Stimulated activated effector memory CD8-positive, alpha-beta T cell treated with anti-CD3 and anti-CD28 coated beads, Interleukin-12 subunit alpha, Interleukin-12 subunit beta, amount 100 ng/mL, for 72 hours (primary cell): ENCODE results near the gene KCNG2.
"Not testable (repeated sequence)": the region's sequence is repeated elsewhere in the genome, so short reads cannot be mapped to it uniquely, and the experiment has no call there.

Experiments used
- ATAC-seq: fragments of 150-1000 bp; cut with Tn5 transposase; 2 replicates; pipeline ENCODE4 v1.10.0; 2021
- DNase-seq, 2 donors: peaks; one replicate each; pipeline ENCODE4 v3.0.0; 2021 to 2022; ENCODE audit warnings: low spot score in 2 of 2
- H3K27ac Mint-ChIP-seq: one replicate; pipeline ENCODE4 v1.8.0; 2022; ENCODE audit warnings: mild to moderate bottlenecking, mixed read lengths
- H3K36me3 Mint-ChIP-seq: one replicate; pipeline ENCODE4 v1.8.0; 2022; ENCODE audit warnings: mild to moderate bottlenecking, mixed read lengths
- H3K4me1 Mint-ChIP-seq: one replicate; pipeline ENCODE4 v1.8.0; 2022; ENCODE audit warnings: mixed read lengths
- H3K4me3 Mint-ChIP-seq: one replicate; pipeline ENCODE4 v1.8.0; 2022; ENCODE audit warnings: mild to moderate bottlenecking, mixed read lengths
- H3K9me3 Mint-ChIP-seq: one replicate; pipeline ENCODE4 v1.8.0; 2022; ENCODE audit warnings: mixed read lengths

The KCNG2 gene

DNA sequence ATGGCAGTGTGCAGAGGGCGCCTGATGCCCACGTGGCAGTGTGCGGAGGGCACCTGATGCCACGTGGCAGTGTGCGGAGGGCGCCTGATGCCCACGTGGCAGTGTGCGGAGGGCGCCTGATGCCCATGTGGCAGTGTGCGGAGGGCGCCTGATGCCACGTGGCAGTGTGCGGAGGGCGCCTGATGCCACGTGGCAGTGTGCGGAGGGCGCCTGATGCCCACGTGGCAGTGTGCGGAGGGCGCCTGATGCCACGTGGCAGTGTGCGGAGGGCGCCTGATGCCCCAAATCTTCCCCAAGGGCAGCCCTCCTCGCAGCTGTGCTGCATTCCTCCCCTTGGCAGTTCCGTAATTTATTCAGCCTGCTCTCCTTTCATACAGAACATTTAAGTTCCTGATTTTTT, 80.5 kb downstream of the KCNG2 start:
- not testable (repeated sequence) for H3K36me3 Mint-ChIP-seq, H3K9me3 Mint-ChIP-seq, ATAC-seq, H3K4me1 Mint-ChIP-seq, H3K4me3 Mint-ChIP-seq, H3K27ac Mint-ChIP-seq, DNase-seq

DNA sequence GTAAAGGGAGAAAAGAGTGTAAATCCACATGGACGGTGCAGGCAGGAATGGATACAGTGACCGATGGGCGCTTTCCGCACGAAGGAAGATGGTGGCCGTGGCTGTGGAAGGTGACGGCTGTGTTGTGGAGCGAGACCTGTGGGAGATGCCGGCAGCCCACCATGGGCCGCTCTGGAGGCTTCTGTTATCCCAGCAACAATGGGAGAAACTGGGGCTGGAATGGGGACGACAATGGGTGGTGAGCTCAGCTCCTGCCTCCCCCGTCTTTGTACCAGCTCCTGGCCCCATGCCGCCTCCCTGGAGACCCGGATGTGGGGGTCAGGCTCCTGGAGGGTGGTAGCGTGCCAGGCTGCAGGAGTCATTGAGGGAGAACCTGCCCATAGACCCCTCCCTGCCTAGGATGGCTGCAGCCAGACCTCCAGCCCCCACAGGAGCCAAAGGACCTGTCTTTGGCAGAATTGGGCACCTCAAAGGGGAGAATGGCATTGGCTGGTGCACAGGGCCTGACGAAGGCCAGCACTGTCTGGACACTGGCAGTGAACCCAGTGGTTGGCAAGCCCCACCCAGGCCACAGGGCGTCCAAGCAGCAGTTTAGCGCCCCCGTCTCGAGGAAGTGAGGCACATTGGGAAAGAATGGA, 81.1 kb downstream of the KCNG2 start:
- H3K36me3 Mint-ChIP-seq, result no peaks in the 10 kb centered on the region
- ATAC-seq (no peak), DNase-seq (no peak)
- no peak overlapping the region for H3K27ac Mint-ChIP-seq
- H3K4me3 Mint-ChIP-seq, result no peak overlapping the region
- H3K4me1 Mint-ChIP-seq, result no peaks in the 10 kb centered on the region
- no peaks in the 10 kb centered on the region for H3K9me3 Mint-ChIP-seq

DNA sequence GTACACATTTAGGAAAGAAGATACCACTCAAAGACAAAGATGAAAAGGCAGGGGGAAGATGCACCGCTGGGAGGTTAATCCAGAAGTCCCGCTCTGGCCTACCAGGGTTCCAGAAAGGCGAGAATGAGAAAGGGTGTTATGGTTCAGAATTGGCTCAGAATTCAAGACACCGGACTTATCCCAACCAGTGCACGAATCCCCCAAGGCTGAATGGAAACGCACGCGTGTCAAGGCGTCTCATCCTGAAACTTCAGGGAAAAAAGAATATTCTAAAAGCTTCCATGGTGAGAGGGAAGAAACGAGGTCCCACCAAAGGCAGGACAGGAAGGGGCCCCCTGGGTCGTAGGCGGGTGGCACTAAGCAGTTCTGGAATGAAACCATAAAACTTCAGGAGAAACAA, 81.8 kb downstream of the KCNG2 start:
- H3K36me3 Mint-ChIP-seq, result no peaks in the 10 kb centered on the region
- no peak for ATAC-seq

DNA sequence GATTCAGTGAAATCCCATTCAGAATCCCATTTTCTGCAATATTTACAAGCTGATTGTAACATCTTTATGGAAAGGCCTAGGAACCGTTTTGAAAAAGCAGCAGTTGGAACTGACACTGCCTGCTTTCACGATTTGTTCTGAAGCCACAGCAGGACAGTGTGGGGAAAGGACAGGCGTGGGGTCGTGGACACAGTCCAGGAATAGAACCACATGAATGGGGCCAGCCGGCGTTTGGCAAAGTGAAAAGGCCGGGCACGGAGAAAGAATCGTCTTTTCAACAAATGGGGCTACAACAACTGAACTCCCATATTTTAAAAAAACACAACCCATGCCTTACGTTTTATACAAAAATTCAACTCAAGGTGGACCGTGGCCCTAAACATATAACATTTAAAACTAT, 84.0 kb downstream of the KCNG2 start:
- H3K36me3 Mint-ChIP-seq, result no peaks in the 10 kb centered on the region
- H3K9me3 Mint-ChIP-seq, result no peaks in the 10 kb centered on the region
- H3K27ac Mint-ChIP-seq, result no peak overlapping the region
- H3K4me3 Mint-ChIP-seq, result no peak overlapping the region
- DNase-seq (no peak), ATAC-seq (no peak)
- no peaks in the 10 kb centered on the region for H3K4me1 Mint-ChIP-seq

More for the DNA sequence above, 81.8 kb downstream of the KCNG2 start:
- H3K4me3 Mint-ChIP-seq, result no peak overlapping the region
- H3K9me3 Mint-ChIP-seq, result no peaks in the 10 kb centered on the region
- H3K4me1 Mint-ChIP-seq, result no peaks in the 10 kb centered on the region
- no peak overlapping the region for H3K27ac Mint-ChIP-seq
- no peak for DNase-seq

DNA sequence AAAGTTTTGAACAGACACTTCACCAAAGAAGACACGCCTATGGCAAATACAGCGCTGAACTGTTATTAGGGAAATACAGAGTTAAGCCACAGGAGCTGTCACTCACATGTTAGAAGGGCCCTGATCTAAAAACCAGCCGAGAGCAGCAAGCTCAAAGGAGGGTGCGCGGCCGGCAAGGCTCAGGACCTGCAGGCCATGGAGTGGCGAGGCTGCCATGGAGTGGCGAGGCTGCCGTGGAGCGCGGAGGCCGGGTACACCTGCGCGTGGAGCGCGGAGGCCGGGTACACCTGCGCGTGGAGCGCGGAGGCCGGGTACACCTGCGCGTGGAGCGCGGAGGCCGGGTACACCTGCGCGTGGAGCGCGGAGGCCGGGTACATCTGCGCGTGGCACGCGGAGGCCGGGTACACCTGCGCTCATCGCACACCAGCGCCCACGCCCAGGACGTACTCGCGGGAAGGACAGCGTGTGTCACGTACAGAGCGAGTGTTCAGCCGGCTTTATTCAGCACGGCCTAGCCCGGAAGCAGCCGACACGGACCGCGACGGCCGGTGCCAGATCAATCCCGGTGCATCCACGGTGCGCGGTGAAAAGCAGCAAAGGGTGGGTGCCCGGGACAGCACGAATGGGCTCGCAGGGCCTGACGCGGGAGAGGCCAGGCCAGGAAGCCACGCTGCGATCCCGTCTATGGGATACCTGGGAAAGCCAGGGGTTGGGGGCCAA, 84.9 kb downstream of the KCNG2 start:
- no peak for ATAC-seq

DNA sequence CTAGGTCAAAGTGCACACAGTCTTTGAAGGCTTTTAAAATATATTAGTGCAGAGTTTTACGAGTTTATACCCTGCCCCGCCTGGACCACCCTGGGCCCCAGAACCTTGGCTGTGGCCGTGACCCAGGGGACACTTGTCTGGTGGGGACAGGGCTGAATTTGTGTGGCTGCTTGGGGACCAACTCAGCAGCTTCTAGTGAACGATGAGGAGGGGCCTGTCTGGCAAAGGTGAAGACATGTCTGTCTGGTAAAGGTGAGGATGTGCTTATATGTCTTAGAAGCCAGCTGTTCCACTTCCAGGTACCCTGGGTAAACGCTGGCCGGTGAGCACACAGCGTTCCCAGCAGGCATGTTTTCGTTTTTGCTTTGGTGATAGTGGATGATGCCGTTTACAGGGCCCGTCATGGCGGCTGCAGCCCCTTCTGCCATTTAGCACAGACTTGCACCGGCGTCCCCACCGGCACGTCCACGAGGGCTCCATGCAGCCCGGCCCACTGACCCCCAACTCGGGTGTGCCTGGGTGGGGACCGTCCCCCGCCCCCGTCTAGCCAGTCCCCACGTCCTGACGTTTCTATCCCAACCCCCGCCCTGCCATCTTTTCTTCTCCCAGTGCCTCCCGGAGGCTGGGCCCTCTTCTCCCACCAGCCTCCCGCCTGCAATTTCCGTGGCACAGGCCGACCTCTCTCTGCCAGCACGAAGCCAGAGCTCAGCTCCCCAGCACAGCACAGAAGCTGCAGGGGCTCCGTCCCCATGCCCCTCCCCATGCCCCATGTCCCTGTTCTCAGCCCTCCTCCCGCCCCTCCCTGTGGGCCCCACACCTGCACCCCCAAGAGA, 85.9 kb downstream of the KCNG2 start:
- Mint-ChIP-seq H3K4me1 (no peaks in the 10 kb centered on the region), H3K4me3 (no peak overlapping the region), H3K9me3 (no peaks in the 10 kb centered on the region), H3K36me3 (no peaks in the 10 kb centered on the region), H3K27ac (no peak overlapping the region)
- no peak for DNase-seq
- ATAC-seq, result no peak

More for the DNA sequence above, 84.9 kb downstream of the KCNG2 start:
- Mint-ChIP-seq H3K9me3 (no peaks in the 10 kb centered on the region), H3K4me1 (no peaks in the 10 kb centered on the region), H3K36me3 (no peaks in the 10 kb centered on the region), H3K27ac (no peak overlapping the region), H3K4me3 (no peak overlapping the region)
- DNase-seq, result no peak

DNA sequence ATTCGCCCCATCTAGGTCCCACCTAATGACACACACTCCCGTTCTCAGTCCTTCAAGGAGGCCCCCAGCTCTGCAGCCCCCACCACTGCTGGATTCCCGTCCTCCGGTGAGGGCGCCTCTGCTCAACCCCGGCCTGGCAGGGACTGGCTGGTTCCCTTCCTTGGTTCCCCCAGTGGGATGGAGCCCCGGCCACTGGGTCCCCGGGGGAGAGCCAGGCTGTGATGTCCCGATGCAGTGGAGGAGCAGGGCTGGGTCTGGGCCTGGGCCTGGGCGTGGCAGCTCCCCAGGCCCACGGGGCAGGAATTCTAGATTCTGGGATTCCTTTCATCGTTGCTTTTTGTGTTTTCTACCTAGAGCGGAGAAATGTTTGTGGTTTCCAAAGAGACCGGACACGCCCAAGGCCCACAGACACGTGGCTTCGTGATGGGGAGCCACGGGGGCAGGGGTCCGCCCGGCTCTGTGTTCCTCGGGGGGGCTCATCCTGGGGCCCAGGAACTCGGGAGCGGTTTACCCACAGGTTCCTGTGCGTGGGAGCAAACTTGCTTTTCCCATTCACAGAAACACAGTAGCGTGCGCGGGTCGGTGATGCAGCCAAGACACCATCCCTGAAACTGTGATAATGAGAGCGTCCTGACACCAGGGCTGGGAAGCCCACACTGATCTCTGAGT, 86.7 kb downstream of the KCNG2 start:
- no peak overlapping the region for H3K4me3 Mint-ChIP-seq
- peaks cover 6% of the 10 kb centered on the region for H3K9me3 Mint-ChIP-seq
- DNase-seq (no peak), ATAC-seq (no peak)
- no peaks in the 10 kb centered on the region for H3K36me3 Mint-ChIP-seq
- no peak overlapping the region for H3K27ac Mint-ChIP-seq
- no peaks in the 10 kb centered on the region for H3K4me1 Mint-ChIP-seq

DNA sequence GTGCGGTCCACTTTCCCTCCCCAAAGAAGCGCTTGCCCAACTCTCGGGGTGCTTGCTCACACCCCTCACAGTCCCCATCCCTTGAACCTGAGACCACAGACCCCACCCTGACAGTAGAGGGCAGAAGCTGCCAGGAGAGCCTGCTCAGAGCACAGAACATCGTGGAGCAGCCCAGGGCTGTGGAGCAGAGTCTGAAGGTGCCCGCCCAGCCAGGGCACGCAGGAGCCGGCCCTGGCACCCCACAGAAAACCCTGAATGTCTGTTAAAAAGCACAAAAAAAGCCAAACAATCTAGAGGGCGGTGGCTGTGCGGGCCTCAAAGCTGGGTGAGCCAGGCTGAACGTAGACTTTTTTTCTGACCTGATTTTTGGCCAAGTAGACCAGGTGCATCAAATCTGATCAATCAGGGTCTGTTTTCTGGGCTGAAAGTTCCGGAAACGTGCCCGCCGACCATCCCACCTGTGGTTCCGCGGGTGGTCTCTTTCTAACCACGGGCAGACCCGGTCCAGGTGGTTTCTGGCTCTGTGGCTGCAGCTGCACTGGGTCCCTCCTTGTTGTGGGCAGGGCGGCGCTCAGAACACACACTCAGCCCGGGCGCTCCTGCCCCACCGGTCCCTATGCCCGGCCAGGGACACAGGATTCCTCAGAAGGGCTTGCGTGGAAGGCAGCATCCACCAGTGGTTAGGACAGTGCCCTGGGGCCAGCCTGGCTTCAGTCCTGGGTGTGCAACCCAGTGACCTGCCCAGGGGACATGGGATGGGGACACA, 87.4 kb downstream of the KCNG2 start:
- H3K4me1 Mint-ChIP-seq, result peaks cover under 1% of the 10 kb centered on the region
- H3K27ac Mint-ChIP-seq, result no peak overlapping the region
- H3K4me3 Mint-ChIP-seq, result no peak overlapping the region
- ATAC-seq (no peak), DNase-seq (no peak)
- peaks cover 6% of the 10 kb centered on the region for H3K9me3 Mint-ChIP-seq
- no peaks in the 10 kb centered on the region for H3K36me3 Mint-ChIP-seq

DNA sequence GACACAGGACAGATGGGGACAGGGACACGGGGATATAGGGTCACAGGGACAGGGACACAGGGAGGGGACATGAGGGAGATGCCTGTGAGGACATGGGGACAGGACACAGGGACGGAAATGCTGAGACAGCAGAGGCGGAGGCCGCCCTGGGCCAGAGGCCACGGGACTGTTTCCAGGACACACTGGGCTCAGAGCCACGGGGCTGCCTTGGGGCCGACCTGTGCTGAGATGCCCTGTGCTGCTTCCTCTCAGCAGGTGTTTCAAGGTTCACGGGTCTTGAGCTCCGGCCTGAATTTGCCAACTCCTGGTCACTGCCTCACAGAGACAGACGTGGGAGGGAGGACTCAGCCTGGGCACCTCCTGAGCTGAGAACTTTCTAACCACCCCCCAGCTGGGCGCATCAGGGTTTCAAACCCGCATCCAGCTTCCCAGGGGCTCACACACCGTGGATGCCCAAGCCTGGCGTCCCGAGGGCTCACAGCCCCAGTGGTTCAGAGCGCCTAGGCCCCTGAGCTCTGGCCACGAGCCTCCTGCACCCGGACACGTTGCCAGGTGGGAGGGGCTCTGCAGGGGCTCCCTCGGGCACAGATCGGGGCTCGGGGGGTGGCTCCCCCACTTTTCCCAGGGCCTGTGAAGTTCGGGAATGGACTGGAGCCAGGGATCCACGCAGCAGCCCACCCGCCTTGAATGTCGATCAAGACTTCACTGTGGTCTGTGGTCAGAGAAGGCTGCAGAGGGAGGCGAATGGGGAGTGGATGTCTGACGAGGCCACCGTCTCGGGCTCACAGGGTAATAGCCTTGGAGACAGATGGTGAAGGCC, 89.7 kb downstream of the KCNG2 start:
- H3K36me3 Mint-ChIP-seq, result no peaks in the 10 kb centered on the region
- DNase-seq (no peak), ATAC-seq (no peak)
- no peak overlapping the region for H3K27ac Mint-ChIP-seq
- H3K4me3 Mint-ChIP-seq, result no peak overlapping the region
- peaks cover 23% of the 10 kb centered on the region for H3K9me3 Mint-ChIP-seq
- peaks cover 11% of the 10 kb centered on the region for H3K4me1 Mint-ChIP-seq

DNA sequence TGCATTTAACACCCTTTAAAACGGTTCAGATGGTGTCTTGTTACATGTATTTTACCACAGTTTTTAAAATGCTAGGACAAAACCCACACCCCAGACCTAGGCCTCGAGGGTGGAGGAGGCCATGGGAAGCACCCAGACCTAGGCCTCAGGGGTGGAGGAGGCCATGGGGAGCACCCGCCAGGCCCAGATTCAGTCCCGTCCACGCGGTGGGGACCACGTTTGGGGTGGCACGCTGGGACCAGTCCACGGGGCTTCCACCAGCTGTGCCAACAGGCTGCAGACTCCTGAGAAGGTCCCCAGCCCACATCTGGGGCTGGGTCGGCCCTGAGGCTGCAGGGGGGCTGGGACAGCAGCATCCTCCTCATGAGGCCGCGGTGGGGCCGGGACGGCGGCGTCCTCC, 90.3 kb downstream of the KCNG2 start:
- H3K4me3 Mint-ChIP-seq, result no peak overlapping the region
- no peak overlapping the region for H3K27ac Mint-ChIP-seq
- ATAC-seq (no peak), DNase-seq (no peak)
- peaks cover 11% of the 10 kb centered on the region for H3K4me1 Mint-ChIP-seq
- peaks cover 27% of the 10 kb centered on the region for H3K9me3 Mint-ChIP-seq
- H3K36me3 Mint-ChIP-seq, result no peaks in the 10 kb centered on the region

DNA sequence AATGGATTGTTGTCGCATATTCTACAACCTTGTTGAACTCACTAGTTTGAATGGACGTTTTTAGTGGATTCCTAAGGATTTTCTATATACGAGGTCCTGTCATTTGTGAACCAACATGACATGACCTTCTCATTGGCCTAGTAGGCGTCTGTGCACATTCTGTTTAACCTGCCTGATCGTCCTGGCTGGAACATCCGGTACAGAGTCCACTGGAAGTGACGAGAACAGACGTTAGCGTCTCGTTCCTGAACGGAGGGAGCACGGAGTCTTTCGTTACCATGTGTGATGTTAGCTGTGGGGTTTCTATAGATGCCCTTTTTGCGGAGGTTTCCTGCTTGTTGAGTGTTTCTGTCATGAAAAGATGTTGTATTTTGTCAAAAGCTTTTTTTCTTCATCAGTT, 91.8 kb downstream of the KCNG2 start:
- H3K4me1 Mint-ChIP-seq, result peaks cover 11% of the 10 kb centered on the region
- no peak for ATAC-seq
- H3K4me3 Mint-ChIP-seq, result no peak overlapping the region
- no peak for DNase-seq
- H3K9me3 Mint-ChIP-seq, result peaks cover 40% of the 10 kb centered on the region
- H3K36me3 Mint-ChIP-seq, result no peaks in the 10 kb centered on the region
- H3K27ac Mint-ChIP-seq, result no peak overlapping the region

DNA sequence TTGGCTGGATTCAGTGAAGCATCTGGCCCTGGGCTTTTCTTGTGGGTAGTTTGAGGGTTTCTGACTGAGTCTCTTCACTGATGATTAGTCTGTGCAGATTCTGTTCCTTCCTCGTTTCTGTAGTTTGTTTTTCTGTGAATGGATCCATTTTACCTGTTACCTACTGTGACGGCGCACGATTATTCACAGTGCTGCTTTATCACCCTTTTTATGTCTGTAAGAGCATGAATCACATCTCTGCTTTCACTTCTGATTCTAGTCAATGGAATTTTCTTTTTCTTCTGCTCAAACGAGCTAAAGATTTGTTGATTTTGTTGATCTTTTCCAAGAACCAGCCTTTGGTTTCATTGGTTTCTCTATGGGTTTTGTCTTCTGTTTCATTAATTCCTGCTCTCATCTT, 92.9 kb downstream of the KCNG2 start:
- Mint-ChIP-seq H3K27ac (no peak overlapping the region), H3K4me3 (no peak overlapping the region), H3K4me1 (peaks cover 11% of the 10 kb centered on the region), H3K9me3 (peaks cover 49% of the 10 kb centered on the region), H3K36me3 (no peaks in the 10 kb centered on the region)
- ATAC-seq, result peak; percentile 88
- DNase-seq, result no peak

DNA sequence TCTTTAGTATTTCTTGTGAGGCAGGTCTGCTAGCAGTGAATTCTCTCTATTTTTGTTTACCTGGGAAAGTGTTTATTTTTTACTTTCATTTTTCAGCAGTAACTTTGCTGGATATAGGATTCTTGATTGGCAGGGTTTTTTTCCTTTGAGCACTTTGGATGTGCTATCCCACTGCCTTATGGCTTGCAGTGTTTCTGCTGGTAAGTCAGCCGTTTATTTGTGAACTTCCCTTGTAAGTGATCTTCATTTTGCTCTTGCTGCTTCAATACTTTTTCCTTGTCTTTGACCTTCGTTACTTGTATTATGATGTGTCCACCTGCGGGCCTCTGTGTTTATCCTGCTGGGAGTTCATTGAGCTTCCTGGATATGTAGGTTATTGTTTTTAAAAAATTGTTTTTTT, 99.0 kb downstream of the KCNG2 start:
- H3K4me3 Mint-ChIP-seq, result no peak overlapping the region

DNA sequence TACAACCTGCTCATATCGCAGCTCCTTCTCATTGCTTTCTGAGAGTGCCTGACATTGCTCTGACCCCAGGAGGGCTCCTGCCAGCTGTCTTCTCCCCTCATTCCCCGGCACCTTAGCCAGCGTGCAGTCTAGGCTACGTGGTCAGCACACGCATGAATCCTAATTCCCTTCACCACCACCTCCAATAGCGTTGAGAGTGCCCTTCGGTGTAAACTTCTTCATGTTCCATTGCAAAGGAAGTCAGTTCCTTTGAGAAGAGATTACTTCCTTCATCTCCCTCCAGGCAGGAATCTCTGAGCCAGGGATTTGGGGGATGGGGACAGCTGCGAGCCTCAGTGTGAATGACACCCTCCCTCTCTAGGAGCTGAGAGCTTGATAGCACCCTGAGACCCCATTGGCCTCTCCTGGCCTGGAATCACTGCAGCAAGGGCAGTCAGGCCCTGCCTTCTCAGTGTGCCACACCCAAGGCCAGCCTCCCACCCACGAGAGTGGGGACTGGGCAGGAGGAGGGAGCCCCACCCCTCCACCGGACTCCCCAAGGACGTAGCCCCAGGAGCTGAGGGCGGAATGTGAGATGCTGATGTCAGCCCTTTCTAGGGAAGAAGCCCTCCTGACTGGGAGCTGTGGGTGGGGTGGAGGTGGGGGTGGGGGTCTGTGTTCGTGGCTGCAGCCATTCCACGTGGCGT, 100.3 kb downstream of the KCNG2 start:
- Mint-ChIP-seq H3K27ac (no peak overlapping the region), H3K9me3 (peaks cover 41% of the 10 kb centered on the region), H3K4me3 (no peak overlapping the region), H3K4me1 (no peaks in the 10 kb centered on the region), H3K36me3 (peaks cover 26% of the 10 kb centered on the region)
- ATAC-seq (no peak), DNase-seq (no peak)

More for the DNA sequence above, 99.0 kb downstream of the KCNG2 start:
- H3K9me3 Mint-ChIP-seq, result peaks cover 50% of the 10 kb centered on the region
- no peak for DNase-seq
- H3K4me1 Mint-ChIP-seq, result no peaks in the 10 kb centered on the region
- peaks cover 24% of the 10 kb centered on the region for H3K36me3 Mint-ChIP-seq
- ATAC-seq, result no peak
- H3K27ac Mint-ChIP-seq, result no peak overlapping the region
